Activated CD8-positive, alpha-beta T cell treated with anti-CD3 and anti-CD28 coated beads, Interleukin-2, amount 10 ng/mL, durations not matched to agents 7 days and 5 days (primary cell): Measurements from ENCODE around the gene NLGN1. TPM values are rescaled to one million over a fixed set of nuclear protein-coding genes. Genes with fewer than 3 reads are reported as not detected.
"Not testable (repeated sequence)": the region's sequence is repeated elsewhere in the genome, so short reads cannot be mapped to it uniquely, and the experiment has no call there.

ENCODE experiments used
- ATAC-seq: fragments of 150-1000 bp; cut with Tn5 transposase; one replicate; pipeline ENCODE4 v1.10.0; 2021; ENCODE audit warnings: moderate library complexity
- CTCF ChIA-PET: fragments of 350-600 bp; sonication (Branson Sonifier 250); formaldehyde crosslinking; loops from one replicate; lab custom pipeline; 2021; ENCODE audit warnings: antibody characterized with exemption; lab: Charles Lee
- POLR2A ChIA-PET: fragments of 350-600 bp; sonication (Branson Sonifier 250); formaldehyde crosslinking; loops from one replicate; lab custom pipeline; 2021; ENCODE audit warnings: antibody characterized with exemption; lab: Charles Lee
- DNase-seq: peaks from one replicate; pipeline ENCODE4 v3.0.0-alpha.2; 2020
- H3K27ac Mint-ChIP-seq: one replicate; pipeline ENCODE4 v1.8.0; 2021; ENCODE audit warnings: mild to moderate bottlenecking, mixed read lengths
- H3K27me3 Mint-ChIP-seq: one replicate; pipeline ENCODE4 v1.8.0; 2021; ENCODE audit warnings: low read depth, mixed read lengths
- H3K36me3 Mint-ChIP-seq: one replicate; pipeline ENCODE4 v1.8.0; 2021; ENCODE audit warnings: low read depth, mixed read lengths
- H3K4me1 Mint-ChIP-seq: one replicate; pipeline ENCODE4 v1.8.0; 2021; ENCODE audit warnings: low read depth, mixed read lengths
- H3K4me3 Mint-ChIP-seq: one replicate; pipeline ENCODE4 v1.8.0; 2021; ENCODE audit warnings: mild to moderate bottlenecking, mixed read lengths
- H3K9me3 Mint-ChIP-seq: one replicate; pipeline ENCODE4 v1.8.0; 2022; ENCODE audit warnings: mixed read lengths; ENCODE audit not compliant: insufficient read depth
- total RNA-seq, 2 experiments: library from RNA; stranded (reverse); gene quantifications; one replicate each; pipeline ENCODE4 v1.2.3, GENCODE V29; 2021

The NLGN1 gene
- total RNA-seq, 2 experiments from 2014 or later = not detected

DNA sequence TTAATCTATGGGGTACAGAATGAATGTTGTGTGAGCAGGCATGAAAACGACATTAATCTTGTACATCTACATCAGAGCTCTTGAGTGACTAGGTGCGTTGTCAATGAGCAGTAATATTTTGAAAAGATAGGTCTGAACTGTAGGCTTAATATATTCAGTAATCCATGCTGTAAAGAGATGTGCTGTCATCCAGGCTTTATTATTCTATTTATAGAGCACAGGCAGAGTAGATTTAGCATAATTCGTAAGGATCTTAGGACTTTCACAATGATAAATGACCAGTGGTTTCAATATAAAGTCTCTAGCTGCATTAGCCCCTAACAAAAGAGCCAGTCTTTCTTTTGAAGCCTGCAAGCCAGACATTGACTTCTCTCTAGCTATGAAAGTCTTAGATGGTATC lies 43.0 kb downstream of the NLGN1 start:
- no peak overlapping the region for H3K4me3 Mint-ChIP-seq
- DNase-seq = no peak
- H3K27me3 Mint-ChIP-seq = no peaks in the 10 kb centered on the region
- CTCF ChIA-PET = no interaction called here
- H3K4me1 Mint-ChIP-seq = no peaks in the 10 kb centered on the region
- peaks cover 4% of the 10 kb centered on the region for H3K9me3 Mint-ChIP-seq
- no peak for ATAC-seq
- POLR2A ChIA-PET = no interaction called here
- no peaks in the 10 kb centered on the region for H3K36me3 Mint-ChIP-seq
- no peak overlapping the region for H3K27ac Mint-ChIP-seq

DNA sequence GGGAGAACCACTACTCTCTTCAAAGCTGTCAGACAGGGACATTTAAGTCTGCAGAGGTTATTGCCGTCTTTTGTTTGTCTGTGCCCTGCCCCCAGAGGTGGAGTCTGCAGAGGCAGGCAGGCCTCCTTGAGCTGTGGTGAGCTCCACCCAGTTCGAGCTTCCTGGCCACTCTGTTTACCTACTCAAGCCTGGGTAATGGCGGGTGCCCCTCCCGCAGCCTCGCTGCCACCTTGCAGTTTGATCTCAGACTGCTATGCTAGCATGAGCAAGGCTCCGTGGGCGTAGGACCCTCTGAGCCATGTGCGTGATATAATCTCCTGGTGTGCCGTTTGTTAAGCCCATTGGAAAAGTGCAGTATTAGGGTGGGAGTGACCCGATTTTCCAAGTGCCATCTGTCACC lies 54.0 kb downstream of the NLGN1 start:
- H3K27ac Mint-ChIP-seq, POLR2A ChIA-PET, ATAC-seq, H3K36me3 Mint-ChIP-seq, H3K9me3 Mint-ChIP-seq, DNase-seq, CTCF ChIA-PET, H3K27me3 Mint-ChIP-seq, H3K4me3 Mint-ChIP-seq, H3K4me1 Mint-ChIP-seq: not testable (repeated sequence)

DNA sequence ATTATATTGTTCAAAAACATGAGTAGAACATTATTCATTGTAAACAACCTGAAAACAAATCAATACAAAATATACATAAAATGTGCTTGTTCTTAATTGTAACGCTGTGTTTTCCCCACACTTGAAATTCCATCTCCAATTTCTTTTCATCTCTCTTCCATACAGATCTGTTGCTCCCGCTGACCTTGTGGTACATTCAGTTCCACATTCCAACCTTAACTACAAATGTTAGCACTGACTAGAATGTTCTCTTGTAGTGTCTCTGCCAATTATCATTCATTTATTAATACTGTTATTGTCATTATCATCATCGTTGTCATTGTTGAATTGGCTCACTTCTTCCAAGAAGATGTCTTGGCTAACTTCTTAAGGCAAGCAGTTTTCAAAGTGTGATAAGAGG lies 65.7 kb downstream of the NLGN1 start:
- Mint-ChIP-seq H3K4me1 (no peaks in the 10 kb centered on the region), H3K36me3 (no peaks in the 10 kb centered on the region), H3K4me3 (no peak overlapping the region), H3K9me3 (no peaks in the 10 kb centered on the region), H3K27me3 (no peaks in the 10 kb centered on the region), H3K27ac (no peak overlapping the region)
- ATAC-seq (no peak), DNase-seq (no peak)
- CTCF ChIA-PET = no interaction called here
- POLR2A ChIA-PET = no interaction called here

DNA sequence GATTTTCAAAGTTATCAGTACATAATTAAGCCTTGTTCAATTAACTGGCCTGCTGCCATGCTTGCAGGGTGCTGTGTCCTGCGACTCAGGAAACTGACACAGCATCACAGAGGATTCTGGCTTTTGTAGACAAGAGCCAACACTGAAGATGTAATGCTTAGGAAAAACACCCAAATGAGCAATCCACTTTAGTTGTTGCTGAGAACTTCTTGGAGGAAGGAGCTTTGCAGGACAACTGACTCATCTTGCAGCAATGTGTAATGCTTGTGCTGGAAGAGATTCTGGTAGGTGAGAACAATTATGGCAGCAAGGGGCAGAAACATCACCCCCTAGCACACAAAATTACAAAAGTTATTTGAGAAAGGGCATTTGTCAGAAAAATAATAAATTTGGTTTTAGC lies 67.6 kb downstream of the NLGN1 start:
- ChIA-PET POLR2A (no interaction called here), CTCF (no interaction called here)
- no peaks in the 10 kb centered on the region for H3K4me1 Mint-ChIP-seq
- H3K4me3 Mint-ChIP-seq = no peak overlapping the region
- no peaks in the 10 kb centered on the region for H3K27me3 Mint-ChIP-seq
- H3K27ac Mint-ChIP-seq = no peak overlapping the region
- no peaks in the 10 kb centered on the region for H3K9me3 Mint-ChIP-seq
- DNase-seq = no peak
- no peaks in the 10 kb centered on the region for H3K36me3 Mint-ChIP-seq
- ATAC-seq = no peak

DNA sequence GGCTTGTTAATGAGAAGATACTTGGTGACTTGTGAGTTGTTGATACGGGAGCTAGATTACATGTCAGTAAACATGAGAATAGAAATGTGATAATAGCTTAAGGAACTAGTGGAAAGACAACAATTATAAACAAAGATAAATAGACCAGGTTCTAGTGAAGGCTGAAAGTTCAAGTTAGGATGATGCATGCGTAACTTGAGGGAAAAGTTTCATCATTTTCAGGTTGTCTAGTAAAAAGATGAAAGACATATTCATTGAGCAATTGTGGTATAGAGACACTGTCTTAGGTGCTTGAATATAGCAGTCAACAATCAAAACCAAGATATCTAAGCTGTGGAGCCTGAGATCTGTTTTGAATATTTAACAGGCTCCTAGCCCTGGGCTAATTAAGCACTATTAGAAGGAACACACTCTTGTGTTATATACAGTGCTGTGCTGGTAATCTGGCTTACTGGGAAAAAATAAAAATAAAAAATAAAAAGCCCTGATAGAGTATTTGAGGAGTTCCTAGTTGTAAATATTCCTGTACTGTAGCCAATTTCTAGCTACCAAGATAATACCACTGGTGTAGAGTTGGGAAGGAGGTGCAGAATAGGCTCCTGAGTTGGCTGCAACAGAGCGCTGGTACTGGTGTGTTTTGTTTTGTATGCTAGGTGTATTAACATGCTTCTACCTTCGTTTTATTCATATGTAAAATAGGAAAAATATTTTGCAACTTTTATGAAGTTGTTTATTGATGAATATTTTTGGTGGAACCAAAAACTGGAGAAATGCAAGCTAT lies 68.5 kb downstream of the NLGN1 start:
- Mint-ChIP-seq H3K4me1 (no peaks in the 10 kb centered on the region), H3K36me3 (no peaks in the 10 kb centered on the region), H3K4me3 (no peak overlapping the region), H3K27ac (no peak overlapping the region), H3K27me3 (no peaks in the 10 kb centered on the region), H3K9me3 (no peaks in the 10 kb centered on the region)
- CTCF ChIA-PET = no interaction called here
- DNase-seq = no peak
- ATAC-seq = no peak
- POLR2A ChIA-PET = no interaction called here

DNA sequence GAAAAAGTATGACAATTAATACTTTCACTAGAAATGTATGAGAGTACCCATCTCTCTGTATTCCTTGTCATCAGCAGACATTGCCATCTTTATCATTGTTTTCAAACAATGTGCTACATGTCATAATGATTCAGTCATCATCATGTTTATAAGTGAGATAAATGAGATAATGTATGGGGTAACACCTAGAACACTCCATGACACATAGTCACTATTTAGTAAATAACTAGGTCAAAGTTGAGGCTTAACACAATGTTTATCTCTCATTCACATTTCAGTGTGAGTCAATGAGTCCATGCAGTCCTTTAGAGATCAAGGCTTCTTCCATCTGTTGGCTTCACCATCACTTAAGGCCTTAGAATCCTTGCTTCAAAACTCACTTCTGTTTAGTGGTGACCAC lies 70.0 kb downstream of the NLGN1 start:
- DNase-seq (no peak), ATAC-seq (no peak)
- Mint-ChIP-seq H3K4me1 (no peaks in the 10 kb centered on the region), H3K27ac (no peak overlapping the region), H3K36me3 (no peaks in the 10 kb centered on the region), H3K27me3 (no peaks in the 10 kb centered on the region), H3K4me3 (no peak overlapping the region), H3K9me3 (no peaks in the 10 kb centered on the region)
- ChIA-PET POLR2A (no interaction called here), CTCF (no interaction called here)

DNA sequence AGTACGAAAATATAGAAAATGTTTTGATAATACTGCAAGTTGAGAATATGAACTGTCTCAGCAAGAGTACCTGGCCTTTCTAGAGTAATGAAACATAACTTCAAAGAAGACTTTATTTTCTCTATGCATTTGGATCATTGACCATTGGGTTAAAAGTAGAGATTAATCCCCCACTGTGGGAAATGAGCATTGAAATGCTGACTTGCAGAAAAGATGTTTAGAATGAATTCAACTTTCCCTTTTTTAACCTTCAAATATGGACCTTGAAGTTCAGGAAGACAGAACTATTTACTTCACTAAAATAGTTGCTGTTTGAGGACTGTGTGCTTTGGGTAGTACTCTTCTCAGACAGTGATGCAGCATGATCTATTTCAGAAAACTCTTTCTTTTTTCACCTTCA lies 75.7 kb downstream of the NLGN1 start:
- Mint-ChIP-seq H3K4me1 (no peaks in the 10 kb centered on the region), H3K36me3 (no peaks in the 10 kb centered on the region), H3K4me3 (no peak overlapping the region), H3K27me3 (no peaks in the 10 kb centered on the region), H3K9me3 (no peaks in the 10 kb centered on the region), H3K27ac (no peak overlapping the region)
- no peak for DNase-seq
- ATAC-seq = no peak
- POLR2A ChIA-PET = no interaction called here
- CTCF ChIA-PET = no interaction called here

DNA sequence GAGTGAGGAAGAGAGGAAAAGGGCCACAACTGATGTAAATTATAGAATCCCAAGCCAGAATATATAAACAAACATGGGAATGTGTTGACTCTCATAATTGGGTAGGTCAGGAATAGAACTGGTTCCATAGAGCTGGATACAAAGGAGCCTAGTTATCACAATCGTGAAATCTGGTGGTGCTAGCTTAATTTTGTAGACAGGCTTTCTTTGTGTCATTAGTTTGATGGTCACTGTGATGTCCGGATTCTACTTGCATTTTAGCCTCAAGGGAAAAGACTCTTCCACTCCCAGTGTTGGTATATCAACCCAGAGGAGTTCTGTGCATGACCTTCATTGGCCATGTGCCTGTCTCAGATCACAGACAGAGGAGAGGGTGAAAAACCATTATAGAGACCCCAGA lies 81.8 kb downstream of the NLGN1 start:
- Mint-ChIP-seq H3K36me3 (no peaks in the 10 kb centered on the region), H3K27me3 (no peaks in the 10 kb centered on the region), H3K4me3 (no peak overlapping the region), H3K9me3 (no peaks in the 10 kb centered on the region), H3K27ac (no peak overlapping the region), H3K4me1 (no peaks in the 10 kb centered on the region)
- ChIA-PET CTCF (no interaction called here), POLR2A (no interaction called here)
- ATAC-seq = no peak
- no peak for DNase-seq

DNA sequence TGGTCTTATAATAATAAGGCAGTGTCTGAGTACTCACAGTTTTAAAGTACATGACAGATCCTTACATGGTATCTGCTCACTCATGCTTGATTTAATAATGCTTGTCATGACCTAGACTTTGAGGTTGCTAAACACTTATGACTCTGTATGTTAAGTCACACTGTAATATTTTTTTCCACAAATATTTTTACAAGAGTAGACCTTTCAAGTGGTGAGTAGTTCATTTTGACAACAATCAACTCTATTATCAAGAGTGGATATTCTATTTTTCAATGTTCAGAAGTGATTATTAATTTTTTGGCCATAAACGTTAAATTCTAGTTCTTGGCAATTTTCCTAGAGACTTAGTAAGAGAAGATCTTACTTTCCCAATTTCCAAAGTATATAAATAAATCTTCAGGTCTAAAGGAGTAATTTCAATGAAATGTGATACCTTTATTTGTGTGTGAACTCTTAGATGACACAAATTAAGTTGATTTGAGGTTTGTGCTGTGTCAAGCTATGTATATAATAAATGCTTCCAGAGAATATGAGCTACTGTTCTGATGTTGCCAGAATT lies 104.5 kb downstream of the NLGN1 start:
- H3K4me1 Mint-ChIP-seq = no peaks in the 10 kb centered on the region
- no peaks in the 10 kb centered on the region for H3K27me3 Mint-ChIP-seq
- H3K9me3 Mint-ChIP-seq = no peaks in the 10 kb centered on the region
- no peaks in the 10 kb centered on the region for H3K36me3 Mint-ChIP-seq
- no peak overlapping the region for H3K27ac Mint-ChIP-seq
- DNase-seq (no peak), ATAC-seq (no peak)
- ChIA-PET POLR2A (no interaction called here), CTCF (no interaction called here)
- no peak overlapping the region for H3K4me3 Mint-ChIP-seq

DNA sequence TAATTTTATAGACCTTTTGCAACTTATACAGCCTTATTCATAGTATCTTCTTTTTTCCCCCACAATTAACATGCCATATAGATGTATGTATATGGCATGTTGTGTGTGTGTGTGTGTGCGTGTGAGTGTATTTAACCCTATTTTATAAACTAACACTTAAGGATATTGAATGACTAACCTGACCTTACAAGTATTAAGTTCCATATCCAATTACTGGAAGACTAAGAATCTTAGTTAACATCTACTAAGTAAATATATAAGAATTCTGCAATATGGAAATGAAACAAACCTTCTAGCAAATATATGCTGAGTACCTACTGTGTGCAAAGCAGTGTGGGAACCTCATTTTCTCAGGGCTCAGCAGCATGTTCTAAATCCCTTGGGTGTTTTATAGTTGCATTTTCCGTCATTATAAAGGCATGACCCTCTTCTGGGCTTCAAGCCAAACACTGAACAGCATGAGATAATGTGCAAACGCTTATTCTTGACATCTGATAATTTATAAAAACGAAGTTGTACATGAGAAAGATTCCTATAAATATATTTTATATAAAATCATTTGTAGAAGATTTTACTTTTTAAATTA lies 105.5 kb downstream of the NLGN1 start:
- ATAC-seq (no peak), DNase-seq (no peak)
- CTCF ChIA-PET = no interaction called here
- Mint-ChIP-seq H3K27ac (no peak overlapping the region), H3K27me3 (no peaks in the 10 kb centered on the region), H3K4me3 (no peak overlapping the region), H3K36me3 (no peaks in the 10 kb centered on the region), H3K9me3 (no peaks in the 10 kb centered on the region), H3K4me1 (no peaks in the 10 kb centered on the region)
- POLR2A ChIA-PET = no interaction called here

DNA sequence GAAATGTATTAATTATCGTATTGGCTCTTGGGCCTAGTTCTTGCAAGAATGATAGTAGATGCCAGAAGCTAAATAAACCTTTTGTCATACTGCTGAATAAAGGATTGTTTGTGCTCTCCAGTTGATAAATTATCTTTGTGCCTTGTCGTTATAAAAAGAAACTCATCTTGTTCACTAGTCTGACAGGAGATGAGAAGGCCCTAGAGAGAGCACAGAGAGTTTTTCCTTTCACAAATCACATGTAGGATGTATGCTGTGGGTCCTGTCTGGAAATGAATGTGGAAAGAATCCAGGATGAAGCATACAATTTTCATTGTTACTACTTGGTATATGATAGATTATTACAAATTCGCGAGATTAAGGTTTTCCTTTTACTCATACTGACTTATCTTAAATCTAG lies 113.0 kb downstream of the NLGN1 start:
- CTCF ChIA-PET = no interaction called here
- Mint-ChIP-seq H3K4me3 (no peak overlapping the region), H3K4me1 (no peaks in the 10 kb centered on the region), H3K27ac (no peak overlapping the region), H3K9me3 (no peaks in the 10 kb centered on the region), H3K27me3 (no peaks in the 10 kb centered on the region), H3K36me3 (no peaks in the 10 kb centered on the region)
- DNase-seq (no peak), ATAC-seq (no peak)
- POLR2A ChIA-PET = no interaction called here

DNA sequence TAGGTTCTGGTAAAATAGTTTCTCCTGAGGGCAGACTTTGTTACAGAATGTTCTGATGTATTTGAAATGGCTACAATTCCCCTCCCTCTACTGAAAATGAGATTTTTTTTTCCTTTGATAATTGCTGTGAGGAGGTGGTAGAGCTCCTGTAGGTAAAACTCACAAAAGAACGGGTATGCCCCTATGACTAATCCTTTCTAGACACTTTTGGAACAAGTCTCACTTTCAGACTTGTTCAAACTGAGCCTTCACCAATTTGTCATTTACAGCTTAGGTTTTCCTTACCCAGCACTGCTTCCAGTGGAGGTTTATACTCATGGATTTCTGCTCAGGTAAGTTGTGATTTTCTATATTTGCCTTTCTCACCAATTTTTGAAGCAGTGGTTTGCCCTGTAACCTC lies 115.6 kb downstream of the NLGN1 start:
- Mint-ChIP-seq H3K9me3 (no peaks in the 10 kb centered on the region), H3K36me3 (no peaks in the 10 kb centered on the region), H3K4me3 (no peak overlapping the region), H3K4me1 (no peaks in the 10 kb centered on the region), H3K27ac (no peak overlapping the region), H3K27me3 (no peaks in the 10 kb centered on the region)
- DNase-seq (no peak), ATAC-seq (no peak)
- CTCF ChIA-PET = no interaction called here
- POLR2A ChIA-PET = no interaction called here
